Measurements from ENCODE around the gene SLX4IP.

The SLX4IP gene

DNA sequence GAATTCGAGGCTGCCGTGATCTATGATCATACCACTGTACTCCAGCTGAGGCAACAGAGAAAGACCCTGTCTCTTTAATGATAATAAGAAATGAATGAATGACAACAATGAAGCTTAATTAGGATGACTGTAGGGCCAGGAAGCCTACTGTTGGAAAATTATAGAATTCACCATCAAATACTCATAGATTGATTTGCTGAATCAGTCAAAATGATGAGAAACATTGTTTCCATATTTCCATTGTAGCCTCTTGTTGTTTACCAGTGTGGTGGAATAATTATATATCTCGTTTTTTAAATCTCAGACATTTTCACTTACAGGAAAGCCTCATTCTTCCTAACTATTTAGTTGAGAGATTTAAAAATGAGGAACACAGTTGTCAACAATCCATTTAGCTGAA, 142.5 kb downstream of the SLX4IP start:
- DNase-seq (ENCODE audit: low read depth), result no peak
- no peak overlapping the region for H3K4me3 ChIP-seq (ENCODE audit: low read depth, low read length)
- TF ChIP-seq MYC (IDR thresholded peaks at IDR 0.05; ENCODE audit: low read depth, low read length) (no peak), POLR2A (IDR thresholded peaks at IDR 0.05; ENCODE audit: extremely low read depth, insufficient read length) (no peak)
- TF ChIP-seq, protein P1, sequence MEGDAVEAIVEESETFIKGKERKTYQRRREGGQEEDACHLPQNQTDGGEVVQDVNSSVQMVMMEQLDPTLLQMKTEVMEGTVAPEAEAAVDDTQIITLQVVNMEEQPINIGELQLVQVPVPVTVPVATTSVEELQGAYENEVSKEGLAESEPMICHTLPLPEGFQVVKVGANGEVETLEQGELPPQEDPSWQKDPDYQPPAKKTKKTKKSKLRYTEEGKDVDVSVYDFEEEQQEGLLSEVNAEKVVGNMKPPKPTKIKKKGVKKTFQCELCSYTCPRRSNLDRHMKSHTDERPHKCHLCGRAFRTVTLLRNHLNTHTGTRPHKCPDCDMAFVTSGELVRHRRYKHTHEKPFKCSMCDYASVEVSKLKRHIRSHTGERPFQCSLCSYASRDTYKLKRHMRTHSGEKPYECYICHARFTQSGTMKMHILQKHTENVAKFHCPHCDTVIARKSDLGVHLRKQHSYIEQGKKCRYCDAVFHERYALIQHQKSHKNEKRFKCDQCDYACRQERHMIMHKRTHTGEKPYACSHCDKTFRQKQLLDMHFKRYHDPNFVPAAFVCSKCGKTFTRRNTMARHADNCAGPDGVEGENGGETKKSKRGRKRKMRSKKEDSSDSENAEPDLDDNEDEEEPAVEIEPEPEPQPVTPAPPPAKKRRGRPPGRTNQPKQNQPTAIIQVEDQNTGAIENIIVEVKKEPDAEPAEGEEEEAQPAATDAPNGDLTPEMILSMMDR (IDR thresholded peaks at IDR 0.05; ENCODE audit: low read depth, low read length), result no peak

DNA sequence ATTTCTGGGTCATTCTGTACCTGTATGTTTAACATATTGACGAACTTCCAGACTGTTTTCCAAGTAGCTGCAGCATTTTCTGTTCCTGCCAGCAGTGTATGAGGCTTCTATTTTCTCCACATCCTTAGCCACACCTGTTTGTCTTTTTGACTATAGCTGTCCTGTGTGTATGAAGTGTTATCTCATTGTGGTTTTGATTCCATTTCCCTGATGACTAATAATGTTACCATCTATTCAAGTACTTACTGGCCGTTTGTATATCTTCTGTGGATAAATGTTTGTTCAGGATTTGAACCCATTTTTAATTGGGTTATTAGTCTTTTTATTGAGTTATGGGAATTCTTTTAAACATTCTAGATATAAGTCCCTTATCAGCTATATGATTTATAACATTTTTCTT, 143.5 kb downstream of the SLX4IP start:
- no peak for DNase-seq (ENCODE audit: low read depth)
- no peak overlapping the region for H3K4me3 ChIP-seq (ENCODE audit: low read depth, low read length)
- no peak for TF ChIP-seq POLR2A (IDR thresholded peaks at IDR 0.05; ENCODE audit: extremely low read depth, insufficient read length)
- TF ChIP-seq, protein P1 (IDR thresholded peaks at IDR 0.05; ENCODE audit: low read depth, low read length), result no peak
- no peak for TF ChIP-seq MYC (IDR thresholded peaks at IDR 0.05; ENCODE audit: low read depth, low read length)
- TF ChIP-seq, protein P2, sequence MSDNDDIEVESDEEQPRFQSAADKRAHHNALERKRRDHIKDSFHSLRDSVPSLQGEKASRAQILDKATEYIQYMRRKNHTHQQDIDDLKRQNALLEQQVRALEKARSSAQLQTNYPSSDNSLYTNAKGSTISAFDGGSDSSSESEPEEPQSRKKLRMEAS (IDR thresholded peaks at IDR 0.05; ENCODE audit: low read depth, low read length), result no peak

DNA sequence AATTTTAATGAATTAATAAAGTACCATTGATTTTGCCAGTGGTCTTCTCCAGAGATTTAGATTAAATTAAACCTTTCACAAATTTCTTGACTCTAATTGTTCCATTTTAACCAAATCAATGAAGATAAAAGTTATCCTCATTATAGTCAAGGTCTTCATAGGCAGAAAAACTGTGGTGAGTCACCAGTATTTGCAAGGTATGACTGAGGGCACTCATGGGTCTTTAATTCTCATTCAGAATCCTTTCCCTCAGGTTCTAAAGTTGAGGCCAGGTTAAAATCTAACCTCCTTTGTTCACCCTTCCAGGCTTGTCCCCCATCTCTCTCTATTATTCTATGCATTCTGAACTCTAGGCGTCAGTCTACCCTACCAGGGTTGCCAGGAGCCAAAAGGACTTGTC, 144.8 kb downstream of the SLX4IP start:
- TF ChIP-seq, protein P2 (IDR thresholded peaks at IDR 0.05; ENCODE audit: low read depth, low read length), result no peak
- TF ChIP-seq, protein P1 (IDR thresholded peaks at IDR 0.05; ENCODE audit: low read depth, low read length), result no peak
- no peak overlapping the region for H3K4me3 ChIP-seq (ENCODE audit: low read depth, low read length)
- no peak for DNase-seq (ENCODE audit: low read depth)

DNA sequence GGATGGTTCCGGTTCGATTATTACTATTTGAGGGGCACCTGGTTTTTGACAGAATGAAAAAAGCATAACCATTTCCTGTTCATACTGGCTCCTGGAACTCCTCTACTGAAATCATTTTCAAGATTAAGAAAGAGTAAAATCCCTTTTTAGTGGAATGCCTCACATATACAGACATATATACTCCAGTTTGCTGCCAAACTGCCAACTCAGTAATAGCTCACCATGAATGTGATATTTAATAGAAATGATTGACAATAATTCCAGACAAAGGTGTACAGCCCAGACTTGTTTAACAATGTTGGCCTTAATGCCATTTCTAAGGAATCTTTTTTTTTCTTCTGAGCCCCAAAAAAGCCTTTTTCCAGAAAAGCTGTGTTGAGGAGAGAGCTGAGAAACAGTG, 145.6 kb downstream of the SLX4IP start:
- DNase-seq (ENCODE audit: low read depth), result no peak
- TF ChIP-seq MYC (IDR thresholded peaks at IDR 0.05; ENCODE audit: low read depth, low read length) (no peak), POLR2A (IDR thresholded peaks at IDR 0.05; ENCODE audit: extremely low read depth, insufficient read length) (no peak)
- TF ChIP-seq, protein P2 (IDR thresholded peaks at IDR 0.05; ENCODE audit: low read depth, low read length), result no peak
- TF ChIP-seq, protein P1 (IDR thresholded peaks at IDR 0.05; ENCODE audit: low read depth, low read length), result no peak
- no peak overlapping the region for H3K4me3 ChIP-seq (ENCODE audit: low read depth, low read length)

DNA sequence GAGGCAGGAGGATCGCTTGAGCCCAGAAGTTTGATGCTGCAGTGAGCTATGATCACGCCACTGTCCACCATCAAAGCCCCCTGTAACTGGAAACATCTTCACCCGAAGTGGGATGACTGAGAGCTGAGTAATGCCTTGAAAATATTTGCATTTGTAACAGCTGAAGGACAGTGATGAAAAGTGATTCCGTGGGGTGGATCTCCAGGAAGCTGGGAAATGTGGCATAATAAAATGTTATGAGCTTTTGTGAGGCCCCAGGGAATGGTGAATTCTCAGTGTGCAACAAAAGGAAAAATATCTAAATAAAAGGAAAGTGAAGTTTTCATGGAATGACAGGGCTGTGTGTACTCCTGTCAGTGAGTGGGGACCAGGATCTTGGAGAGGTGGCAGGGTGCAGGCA, 146.7 kb downstream of the SLX4IP start:
- DNase-seq (ENCODE audit: low read depth), result no peak
- H3K4me3 ChIP-seq (ENCODE audit: low read depth, low read length), result no peak overlapping the region
- TF ChIP-seq MYC (IDR thresholded peaks at IDR 0.05; ENCODE audit: low read depth, low read length) (no peak), POLR2A (IDR thresholded peaks at IDR 0.05; ENCODE audit: extremely low read depth, insufficient read length) (no peak)
- TF ChIP-seq, protein P2 (IDR thresholded peaks at IDR 0.05; ENCODE audit: low read depth, low read length), result no peak
- TF ChIP-seq, protein P1 (IDR thresholded peaks at IDR 0.05; ENCODE audit: low read depth, low read length), result no peak

DNA sequence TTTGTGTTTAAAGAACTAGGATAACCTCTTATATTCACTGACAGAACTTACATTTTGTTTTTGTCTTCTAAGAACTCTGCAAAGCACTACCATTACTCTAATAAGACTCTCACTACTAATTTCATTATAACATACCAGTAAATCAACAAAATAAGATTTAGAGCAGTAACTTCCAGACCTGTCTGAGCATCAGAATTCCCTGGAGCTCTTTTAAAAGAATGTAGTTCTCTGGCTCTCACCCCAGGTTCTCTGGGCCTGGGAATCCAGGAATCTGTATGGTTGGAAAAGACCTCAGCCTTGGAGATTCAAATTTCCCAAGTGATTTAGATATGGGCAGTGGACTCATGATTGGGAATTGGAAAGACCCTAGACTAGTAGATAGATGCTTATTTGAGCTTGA, 149.3 kb downstream of the SLX4IP start:
- TF ChIP-seq POLR2A (IDR thresholded peaks at IDR 0.05; ENCODE audit: extremely low read depth, insufficient read length) (no peak), MYC (IDR thresholded peaks at IDR 0.05; ENCODE audit: low read depth, low read length) (no peak)
- TF ChIP-seq, protein P2 (IDR thresholded peaks at IDR 0.05; ENCODE audit: low read depth, low read length), result no peak
- TF ChIP-seq, protein P1 (IDR thresholded peaks at IDR 0.05; ENCODE audit: low read depth, low read length), result no peak
- no peak for DNase-seq (ENCODE audit: low read depth)
- H3K4me3 ChIP-seq (ENCODE audit: low read depth, low read length), result no peak overlapping the region
